T1000 (cell line): ENCODE measurements around the gene SYNGR3.
"Not testable (repeated sequence)": the region's sequence is repeated elsewhere in the genome, so short reads cannot be mapped to it uniquely, and the experiment has no call there.

Experiments used
- DNase-seq: peaks from one replicate; lab custom pipeline; 2025; ENCODE audit warnings: mixed read lengths; lab: John Stamatoyannopoulos, UW

The SYNGR3 gene

GRCh38 chr16:2009164-2009711, 19.5 kb downstream of the SYNGR3 start:
- no peak for DNase-seq

DNA sequence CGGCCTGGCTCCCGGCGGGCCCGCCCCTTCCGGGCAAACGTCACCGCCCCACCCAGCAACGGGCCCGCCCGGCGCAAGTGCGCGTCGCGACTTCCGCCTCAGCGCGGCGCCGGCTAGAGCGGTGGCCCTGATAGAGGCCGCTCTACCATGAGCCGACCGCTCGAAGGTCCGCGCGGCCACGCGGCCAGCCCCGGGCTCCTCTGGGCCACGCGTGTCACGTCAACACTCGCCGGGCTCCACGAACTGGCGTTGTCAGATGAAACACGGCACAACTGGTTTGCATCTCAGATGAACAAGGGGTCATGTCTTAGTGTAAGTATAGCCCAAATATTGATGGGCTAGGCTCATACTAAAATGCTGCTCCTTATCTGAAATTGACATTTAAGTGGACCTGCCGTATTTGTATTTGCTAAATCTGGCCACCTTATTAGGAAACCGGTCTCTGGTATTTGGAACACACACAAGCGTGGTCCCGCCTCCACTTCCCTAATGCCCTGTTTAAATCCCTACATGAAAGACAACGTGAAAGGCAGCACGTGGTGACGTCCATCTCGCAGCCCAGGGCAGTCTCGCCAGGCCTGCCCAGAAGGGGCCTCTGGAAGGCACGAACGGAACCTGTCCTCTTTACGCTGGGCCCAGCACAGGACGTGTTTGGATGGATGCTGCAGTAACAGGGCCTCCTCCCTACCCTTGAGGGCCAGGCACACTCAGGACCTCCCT, 20.2 kb downstream of the SYNGR3 start, which contains the start of gene ZNF598:
TSS of gene ZNF598 (minus strand) at position 31 of the 720 bp plus-strand sequence.
- DNase-seq: peak; percentile 66

DNA sequence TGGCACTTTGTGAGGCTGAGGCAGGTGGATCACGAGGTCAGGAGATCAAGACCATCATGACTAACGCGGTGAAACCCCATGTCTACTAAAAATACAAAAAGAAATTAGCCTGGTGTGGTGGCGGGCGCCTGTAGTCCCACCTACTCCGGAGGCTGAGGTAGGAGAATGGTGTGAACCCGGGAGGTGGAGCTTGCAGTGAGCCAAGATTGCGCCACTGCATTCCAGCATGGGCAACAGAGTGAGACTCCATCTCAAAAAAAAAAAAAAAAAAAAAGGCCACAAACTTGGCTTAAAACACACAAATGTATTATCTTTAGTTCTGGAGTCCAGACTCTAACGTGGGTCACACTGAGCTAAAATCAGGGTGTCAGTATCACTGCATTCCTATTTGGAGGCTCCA, 22.0 kb downstream of the SYNGR3 start:
- not testable (repeated sequence) for DNase-seq

GRCh38 chr16:2013527-2013926, 23.8 kb downstream of the SYNGR3 start:
- no peak for DNase-seq

GRCh38 chr16:2015117-2015946, 25.6 kb downstream of the SYNGR3 start:
- DNase-seq: peak; percentile 69

DNA sequence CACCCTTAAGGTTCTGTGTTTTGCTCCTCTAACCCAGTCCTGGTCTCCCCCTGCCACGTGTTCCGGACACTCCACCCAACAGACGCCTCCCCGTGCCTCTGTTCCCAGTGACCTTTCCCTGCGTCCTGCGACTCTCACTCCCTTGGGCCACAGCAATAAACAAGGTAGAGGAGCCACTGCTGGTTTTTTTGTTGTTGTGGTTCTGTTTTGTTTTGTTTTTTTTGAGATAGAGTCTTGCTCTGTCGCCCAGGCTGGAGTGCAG, 26.1 kb downstream of the SYNGR3 start:
- no peak for DNase-seq

GRCh38 chr16:2016407-2016922, 26.7 kb downstream of the SYNGR3 start:
- no peak for DNase-seq

DNA sequence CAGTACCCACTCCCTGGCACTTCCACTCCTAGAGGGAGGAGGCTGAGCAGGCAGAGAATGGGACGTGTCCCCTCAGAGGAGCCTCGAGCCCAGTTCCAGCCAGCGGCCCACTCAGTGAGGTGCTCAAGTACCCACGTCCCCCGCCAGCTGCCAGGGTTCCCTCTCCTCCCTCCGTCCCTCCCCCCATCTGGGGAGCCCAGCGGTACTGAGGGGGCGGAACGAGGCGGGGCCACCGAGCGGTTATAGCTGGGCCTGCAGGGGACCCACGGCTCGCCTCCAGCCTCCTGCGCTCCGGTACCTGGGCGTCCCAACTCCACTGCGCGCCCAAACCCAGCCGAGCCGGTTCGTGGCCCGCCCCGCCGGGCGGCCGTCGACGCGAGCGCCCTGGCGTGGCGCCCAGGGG, 29.7 kb downstream of the SYNGR3 start, which contains the start of gene NPW:
TSS of gene NPW (plus strand) at position 268 of the 403 bp plus-strand sequence.
- DNase-seq: no peak

- DNase-seq: no peak
Measured at GRCh38 chr16:2019921-2020831, 30.4 kb downstream of the SYNGR3 start.

- DNase-seq: peak; percentile 81
Measured at GRCh38 chr16:2022723-2023091, 32.9 kb downstream of the SYNGR3 start.

GRCh38 chr16:2023092-2024031, 33.6 kb downstream of the SYNGR3 start:
- DNase-seq: peak; percentile 93

DNA sequence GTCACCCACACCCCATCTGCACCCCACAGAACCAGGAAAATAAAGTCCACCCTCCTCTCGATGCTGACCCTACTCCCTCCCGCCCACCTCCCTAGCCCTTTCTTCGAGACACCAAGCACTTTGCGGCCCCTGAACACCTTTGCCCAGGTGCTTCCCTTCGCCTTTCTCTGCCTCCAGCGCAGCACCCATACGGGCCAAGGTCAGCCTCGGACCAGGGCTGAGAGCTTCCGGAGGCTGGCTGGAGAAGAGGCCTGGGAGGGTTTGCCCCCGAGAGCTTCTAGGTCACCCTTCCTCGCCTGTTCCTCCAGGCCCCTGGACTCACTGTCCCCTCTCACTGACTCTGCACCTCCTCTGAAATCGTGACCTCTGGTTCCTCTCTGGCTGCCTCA, 34.3 kb downstream of the SYNGR3 start:
- no peak for DNase-seq

DNA sequence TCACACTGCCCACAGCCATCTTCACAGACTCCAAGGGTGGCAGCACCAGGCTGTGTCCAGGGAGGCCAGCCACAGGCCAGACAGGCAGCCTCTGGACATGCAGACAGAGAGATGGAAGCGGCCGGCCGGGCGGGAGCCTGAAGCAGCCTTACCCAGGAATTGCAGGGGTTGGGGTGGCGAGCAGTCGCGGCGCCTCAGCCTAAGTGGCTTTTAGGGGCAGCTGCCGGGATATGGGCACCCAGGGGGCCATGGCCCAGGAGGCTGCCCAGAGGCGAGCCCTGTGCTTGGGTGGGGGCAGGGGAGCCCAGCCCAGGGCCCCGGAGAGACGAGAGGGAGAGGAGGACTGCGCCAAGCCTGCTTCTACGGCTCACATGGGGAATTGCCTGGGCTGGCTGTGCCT, 35.5 kb downstream of the SYNGR3 start:
- no peak for DNase-seq

DNA sequence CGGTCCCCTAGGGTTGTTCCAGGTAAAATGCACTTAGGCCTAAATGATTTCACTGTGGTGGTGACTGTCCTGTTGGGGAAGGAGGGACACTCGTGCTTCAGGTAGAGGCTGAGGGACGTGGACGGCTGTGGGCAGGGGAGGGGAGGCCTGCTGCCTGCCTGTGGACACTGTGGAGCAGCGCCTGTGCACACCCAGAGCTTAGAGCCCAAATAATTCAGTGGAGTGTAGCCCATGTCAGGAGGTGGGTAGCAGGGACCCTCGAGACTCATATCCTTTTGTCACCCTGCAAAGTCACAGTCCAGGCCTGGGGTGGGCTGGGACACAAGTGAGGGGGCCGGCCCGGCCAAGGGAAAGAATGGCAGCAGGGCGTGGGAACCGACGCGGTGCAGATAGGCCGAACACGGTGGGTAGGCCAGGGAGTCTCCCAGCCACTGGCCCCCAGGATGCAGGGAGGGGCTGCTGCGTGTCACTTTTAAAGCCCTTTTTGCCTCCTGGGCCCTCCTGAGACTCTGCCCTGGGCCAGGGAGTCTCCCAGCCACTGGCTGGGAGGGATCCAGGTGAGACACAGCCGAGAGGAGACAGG, 36.2 kb downstream of the SYNGR3 start:
- DNase-seq: no peak

GRCh38 chr16:2026461-2027023, 36.8 kb downstream of the SYNGR3 start, which contains the start of gene NHERF2:
TSS of gene NHERF2 (plus strand) at chr16:2026902. CDS start at chr16:2027006, 104 bp downstream.
- DNase-seq: peak; percentile 27

DNA sequence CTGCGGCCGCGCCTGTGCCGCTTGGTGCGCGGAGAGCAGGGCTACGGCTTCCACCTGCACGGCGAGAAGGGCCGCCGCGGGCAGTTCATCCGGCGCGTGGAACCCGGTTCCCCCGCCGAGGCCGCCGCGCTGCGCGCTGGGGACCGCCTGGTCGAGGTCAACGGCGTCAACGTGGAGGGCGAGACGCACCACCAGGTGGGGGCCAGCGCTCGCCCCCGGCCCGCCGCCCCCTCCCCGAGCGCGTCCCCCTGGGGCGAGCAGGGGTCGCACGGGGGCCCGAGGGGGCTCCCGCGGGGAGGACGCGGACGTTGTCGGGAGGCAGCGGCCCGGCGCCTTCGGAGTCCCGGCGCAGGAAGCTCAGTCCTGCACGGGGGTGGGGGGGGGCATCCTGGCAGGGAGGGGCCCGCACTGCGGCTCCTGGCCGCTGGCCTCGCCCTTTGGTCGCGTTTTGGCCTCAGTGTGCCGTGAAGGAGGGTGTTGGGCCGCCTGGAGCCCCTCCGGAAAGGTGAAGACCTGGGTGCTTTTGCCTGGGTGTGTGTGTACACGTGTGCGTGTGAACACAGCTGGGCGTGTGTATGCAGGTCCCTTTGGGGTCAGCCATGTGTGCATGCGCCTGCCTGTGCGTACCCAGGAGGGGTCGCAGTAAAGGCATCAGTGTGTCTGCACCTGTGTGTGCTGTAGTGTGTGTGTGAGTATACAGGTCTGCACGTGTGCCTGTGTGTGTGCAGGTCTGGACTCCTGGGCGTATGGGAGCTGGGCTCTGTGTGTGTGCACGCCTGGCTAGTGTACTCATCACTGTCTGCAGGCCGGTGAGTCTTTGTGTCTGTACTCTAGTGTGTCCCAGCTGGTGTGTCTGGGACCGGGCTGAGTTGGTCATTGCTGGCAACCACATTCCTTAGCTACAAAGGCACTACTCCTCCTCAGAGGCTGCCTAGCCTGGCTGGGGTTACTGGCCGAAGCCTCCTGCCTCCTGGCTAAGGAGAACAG, 37.5 kb downstream of the SYNGR3 start:
- DNase-seq: no peak

DNA sequence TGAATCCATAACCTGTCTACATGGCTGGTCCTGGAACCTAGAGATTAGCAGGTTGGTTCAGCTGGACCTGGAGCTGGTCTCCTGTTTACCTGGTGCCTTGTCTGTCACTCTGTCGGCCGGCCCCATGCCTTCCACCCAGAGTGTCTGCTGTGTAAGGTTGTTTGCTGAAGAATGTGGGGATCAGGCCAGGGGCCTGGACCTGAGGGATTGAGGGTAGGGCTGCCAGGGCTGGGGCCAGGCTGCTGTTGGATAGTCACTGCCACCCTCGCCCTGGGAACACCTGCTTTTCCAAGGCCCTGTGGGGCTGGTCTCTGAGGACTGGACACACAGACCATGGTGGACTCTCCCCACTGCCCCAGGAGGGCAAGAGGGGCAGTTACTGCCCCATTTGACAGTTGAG, 38.4 kb downstream of the SYNGR3 start:
- no peak for DNase-seq

GRCh38 chr16:2028620-2029220, 39.0 kb downstream of the SYNGR3 start:
- no peak for DNase-seq
